CD4-positive, alpha-beta T cell treated with Interleukin-6 for 4 hours (primary cell): ENCODE data around the gene CACNB2.

Experiments used
- DNase-seq: peaks from one replicate; pipeline ENCODE4 v3.0.0-alpha.2; 2020; ENCODE audit warnings: mixed read lengths

Gene CACNB2

GRCh38 chr10:18352175-18352574 lies 212.0 kb downstream of the CACNB2 start:
- no peak for DNase-seq

DNA sequence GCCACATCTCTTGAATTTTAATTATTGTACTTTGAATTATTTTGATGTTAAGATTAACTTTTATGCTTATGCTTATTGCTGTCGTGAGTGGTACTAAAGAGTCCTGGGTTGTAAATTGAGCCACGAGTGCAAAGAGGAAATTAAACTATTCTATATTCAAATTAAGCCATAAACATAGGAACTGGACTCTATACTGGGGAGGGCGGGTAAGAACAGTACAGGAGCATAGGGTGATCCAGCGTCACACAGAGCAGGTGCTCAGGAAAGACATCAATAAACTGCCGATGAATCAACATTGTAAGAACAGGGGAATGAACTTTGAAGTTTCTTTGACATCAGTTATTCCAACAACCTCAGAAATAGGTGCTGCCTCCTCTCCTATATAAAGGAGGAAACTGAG lies 219.6 kb downstream of the CACNB2 start:
- DNase-seq, result no peak

- DNase-seq, result no peak
These were observed 222.7 kb downstream of the CACNB2 start for GRCh38 chr10:18362892-18363291.

DNA sequence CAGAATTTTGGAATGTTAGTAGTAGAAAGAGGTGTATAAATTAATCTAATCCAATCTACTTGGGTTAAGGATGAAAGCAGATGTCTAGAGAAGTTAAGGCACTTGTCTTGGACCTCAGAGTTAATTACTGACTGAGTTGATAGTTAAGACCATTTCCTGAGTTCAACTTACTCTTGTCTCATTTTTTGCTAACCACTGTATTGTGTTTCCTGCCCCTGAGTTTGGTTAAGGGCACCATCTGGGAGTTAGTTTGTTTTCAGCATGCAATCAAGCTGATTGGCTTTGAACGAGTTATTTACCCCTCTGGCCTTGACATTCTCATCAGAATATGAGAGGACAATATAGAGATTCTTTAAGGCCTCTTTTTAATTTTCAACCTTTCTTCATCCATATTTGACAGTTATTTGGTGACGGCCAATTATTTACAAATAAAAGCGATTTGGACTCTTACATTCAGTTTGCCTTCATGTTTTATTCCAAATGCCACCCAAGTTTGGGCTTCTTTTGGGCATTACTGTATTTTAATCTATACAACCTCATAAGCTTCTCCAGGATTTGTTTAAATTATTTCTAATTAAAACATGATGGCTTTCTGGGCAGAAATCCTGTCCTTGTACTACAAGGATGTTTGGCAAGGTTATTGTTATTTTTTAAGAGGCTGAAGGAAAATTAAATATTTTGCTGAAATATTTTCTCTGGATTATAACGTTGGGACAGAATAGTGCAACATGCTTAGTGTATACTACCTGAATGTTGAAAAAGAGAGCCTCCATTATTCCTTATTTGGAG lies 225.0 kb downstream of the CACNB2 start:
- no peak for DNase-seq

DNA sequence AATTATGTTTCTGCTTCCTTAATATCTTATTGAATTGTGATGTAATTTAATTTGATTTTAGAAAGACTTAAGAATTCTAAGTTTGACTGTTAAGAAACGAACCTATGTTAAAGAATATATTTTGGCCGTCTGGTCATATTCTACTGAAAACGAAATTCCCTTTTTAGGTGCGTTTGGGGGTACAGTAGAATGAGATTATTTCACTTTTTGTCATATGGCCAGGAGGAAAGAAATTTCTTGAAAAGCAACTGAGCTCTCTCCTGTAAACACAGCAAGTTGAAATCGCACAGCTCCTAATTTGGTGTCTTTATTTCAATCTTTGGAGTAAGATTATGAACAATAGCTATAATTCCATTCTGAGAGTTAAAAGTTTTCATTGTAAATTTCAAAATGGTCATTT lies 227.6 kb downstream of the CACNB2 start:
- no peak for DNase-seq

DNA sequence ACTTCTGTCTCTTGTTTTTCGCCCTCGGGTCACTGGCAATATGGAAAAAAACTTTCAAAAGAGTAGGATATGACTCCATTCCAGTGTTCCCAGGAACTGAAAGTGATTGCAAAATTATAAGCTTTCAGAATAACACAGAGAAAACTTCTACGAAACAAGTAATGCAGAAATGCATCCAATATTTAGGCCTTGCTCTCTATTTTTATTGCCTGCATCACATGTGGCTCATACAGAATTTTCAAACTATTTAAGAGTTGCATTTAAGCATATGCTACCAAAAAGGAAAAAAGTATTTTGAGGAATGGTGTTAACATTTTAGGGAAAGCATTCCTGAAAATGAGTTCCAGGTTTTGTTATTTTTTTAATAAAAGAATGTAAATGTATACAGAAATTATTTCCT lies 228.0 kb downstream of the CACNB2 start:
- DNase-seq, result no peak

DNA sequence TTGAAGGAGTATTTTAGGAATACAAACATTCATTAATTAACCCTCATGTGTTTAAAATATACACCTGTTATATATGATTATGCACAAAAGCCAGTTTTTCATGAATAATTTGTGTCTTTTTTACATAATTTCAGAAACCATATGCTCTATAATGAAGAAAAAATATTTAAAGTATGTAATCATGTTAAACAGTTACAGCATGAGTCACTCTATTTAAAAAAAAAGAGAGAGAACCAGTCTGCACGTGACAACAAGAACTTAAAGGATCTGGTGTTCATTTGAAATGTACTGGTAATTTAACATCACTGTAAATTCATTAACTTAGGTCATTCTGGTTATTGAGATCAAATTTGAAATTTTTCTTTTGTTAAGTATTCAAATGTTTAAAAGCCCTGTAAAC lies 228.5 kb downstream of the CACNB2 start:
- no peak for DNase-seq

- no peak for DNase-seq
These were observed 229.7 kb downstream of the CACNB2 start for GRCh38 chr10:18369859-18370473.

GRCh38 chr10:18376650-18377049 lies 236.4 kb downstream of the CACNB2 start:
- DNase-seq, result no peak

GRCh38 chr10:18377898-18378297 lies 237.7 kb downstream of the CACNB2 start:
- no peak for DNase-seq

DNA sequence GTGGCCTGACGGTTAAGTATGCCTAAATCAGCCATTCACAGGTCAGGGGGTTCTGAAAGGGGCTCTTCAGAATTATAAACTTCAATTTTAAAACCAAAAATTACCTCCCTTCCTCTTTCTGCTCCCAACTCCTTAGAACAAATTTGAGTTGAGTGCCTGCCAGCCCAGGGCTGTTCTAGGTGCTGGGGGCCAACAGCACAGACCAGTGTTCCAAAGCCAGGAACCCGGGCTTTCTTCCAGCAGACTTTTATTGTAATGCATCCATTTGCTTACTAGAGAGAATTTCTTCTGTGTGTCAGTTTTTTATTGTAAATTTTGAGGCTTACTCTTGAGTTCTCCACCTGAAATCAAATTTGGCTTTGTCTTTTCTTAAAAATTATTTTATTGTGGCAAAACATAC lies 238.5 kb downstream of the CACNB2 start:
- DNase-seq, result no peak

GRCh38 chr10:18381679-18382078 lies 241.5 kb downstream of the CACNB2 start:
- DNase-seq, result no peak

DNA sequence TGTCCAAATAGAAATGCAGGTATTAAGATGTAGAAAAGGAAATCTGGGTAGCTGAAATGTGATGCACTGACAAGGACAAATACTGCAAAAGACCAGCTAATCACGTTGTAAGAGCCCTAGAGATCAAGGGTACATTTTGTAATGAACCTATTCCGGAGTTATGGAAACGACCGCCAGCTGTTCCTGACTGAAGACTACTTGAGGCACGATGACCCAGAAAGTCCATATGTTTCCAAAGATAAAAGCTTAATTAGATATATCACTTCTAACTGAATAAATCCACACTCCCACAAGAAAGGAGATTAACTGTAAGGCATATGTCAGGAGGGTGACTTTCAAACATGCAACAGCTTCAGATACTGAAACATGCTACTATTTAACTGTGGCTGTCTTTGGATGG lies 257.7 kb downstream of the CACNB2 start:
- DNase-seq, result no peak

- DNase-seq, result no peak
These were observed 258.9 kb downstream of the CACNB2 start for GRCh38 chr10:18399158-18399557.

DNA sequence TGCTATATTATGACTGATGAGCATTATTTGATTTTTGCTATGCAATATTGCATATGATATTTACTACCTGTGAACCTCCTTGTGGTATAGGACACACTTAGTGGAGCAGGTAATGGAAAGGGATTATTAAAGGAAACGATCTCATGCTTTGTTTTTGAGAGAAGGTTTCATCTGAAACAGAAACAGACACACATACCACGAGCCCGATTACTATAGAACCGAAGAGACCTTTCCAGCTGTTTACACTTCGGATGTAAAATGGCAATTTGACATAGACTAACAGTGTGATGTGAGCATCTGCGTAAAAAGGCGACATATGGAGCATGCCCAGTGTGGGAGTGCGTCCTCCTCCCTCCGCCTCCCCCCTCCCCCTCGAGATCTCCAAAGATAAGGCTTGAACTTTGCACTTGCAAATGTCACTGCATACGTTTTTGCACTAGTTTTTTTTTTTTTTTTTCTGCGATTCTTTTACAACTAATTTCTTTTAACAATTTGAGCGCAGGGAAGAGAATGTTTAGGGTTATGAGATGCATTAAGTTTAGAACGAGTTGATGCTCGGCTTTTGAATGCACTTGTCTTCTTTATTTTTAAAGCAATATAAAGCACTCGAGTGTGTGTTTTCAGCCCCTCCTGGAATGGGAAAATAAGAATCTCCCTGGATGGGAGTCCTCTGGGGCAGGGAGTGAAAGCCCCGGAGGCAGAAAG lies 260.1 kb downstream of the CACNB2 start:
- no peak for DNase-seq

DNA sequence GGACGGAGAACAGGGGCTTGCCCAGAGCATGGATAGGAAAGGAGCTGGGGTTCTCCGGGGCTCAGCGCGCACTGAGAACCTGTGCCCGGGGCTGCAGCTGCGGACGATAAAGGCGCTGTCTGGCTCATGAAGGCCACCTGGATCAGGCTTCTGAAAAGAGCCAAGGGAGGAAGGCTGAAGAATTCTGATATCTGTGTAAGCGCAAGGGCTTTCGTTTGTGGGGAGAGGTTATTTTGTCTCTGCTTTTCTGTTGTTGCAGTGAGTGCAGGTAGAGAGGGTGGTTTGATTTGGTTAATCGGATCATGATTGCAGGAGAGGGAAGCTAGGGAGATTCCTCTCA lies 260.7 kb downstream of the CACNB2 start:
- no peak for DNase-seq

DNA sequence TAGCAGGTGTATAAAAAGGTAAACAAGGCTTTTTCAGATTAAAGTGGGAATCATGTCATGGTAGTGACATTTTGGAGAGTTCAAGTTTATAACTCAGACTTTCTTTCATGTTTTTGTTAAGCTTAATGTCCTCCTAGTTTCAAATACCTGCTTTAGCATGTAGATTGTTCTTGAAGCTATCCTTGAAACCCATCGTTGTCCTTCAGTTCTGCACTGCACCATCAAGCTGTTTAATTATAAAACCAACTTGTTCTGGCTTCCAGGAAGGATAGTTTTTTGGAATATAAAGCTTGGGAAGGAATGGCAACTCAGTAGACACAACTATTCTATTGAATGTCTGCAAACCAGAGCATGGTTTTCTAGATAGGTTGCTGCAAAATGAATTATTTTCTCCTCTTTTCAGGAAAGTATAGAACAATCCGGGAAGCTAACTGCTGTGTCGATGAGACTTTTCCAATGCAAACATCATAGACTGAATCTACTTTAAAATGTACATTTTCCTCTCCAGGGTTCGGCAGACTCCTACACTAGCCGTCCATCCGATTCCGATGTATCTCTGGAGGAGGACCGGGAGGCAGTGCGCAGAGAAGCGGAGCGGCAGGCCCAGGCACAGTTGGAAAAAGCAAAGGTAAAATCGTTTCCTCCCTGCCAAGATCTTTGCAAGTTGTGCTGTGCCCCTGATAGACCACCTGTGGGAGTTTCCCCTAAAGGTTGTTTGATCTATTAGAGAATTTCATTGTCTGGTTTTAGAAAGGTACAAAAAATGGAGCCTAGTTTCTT lies 261.4 kb downstream of the CACNB2 start:
- no peak for DNase-seq

- no peak for DNase-seq
These were observed 262.6 kb downstream of the CACNB2 start for GRCh38 chr10:18402853-18403252.

GRCh38 chr10:18404530-18404929 lies 264.3 kb downstream of the CACNB2 start:
- DNase-seq, result no peak

DNA sequence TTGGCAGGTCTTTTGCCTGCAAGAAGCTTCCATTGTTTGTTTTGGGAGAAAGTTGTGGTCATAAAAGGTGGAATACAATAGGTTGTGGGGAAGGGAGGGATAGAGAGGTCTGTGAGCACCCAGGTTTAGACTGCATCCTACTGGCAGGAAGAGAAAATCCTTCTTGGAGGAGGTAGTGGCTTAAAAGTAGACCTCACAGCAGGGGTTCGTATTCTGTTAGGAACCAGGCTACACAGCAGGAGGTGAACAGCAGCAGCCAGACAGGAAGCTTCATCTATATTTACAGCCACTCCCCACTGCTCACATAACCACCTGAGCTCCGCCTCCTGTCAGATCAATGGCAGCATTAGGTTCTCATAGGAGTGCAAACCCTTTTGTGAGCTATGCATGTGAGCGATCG lies 265.9 kb downstream of the CACNB2 start:
- no peak for DNase-seq

GRCh38 chr10:18409599-18410397 lies 269.6 kb downstream of the CACNB2 start:
- no peak for DNase-seq

DNA sequence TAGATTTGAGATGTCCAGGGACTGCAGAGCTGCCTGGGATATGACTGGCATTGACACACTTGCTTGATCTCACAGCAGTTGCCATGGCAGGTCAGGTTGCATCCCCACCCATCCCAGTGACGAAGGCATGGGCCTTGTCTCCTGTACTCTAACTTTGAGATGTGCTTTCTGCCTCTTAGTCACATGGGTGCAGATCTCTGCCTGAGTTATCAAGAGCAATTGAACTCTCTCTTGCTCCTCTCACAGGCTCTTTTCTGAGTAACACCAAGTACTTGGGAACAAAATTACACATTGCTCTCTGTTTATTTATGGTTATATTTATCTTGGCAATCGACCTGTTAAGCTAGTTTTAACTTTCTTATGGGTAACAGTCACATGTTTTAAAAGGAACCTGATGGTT lies 273.8 kb downstream of the CACNB2 start:
- DNase-seq, result no peak
